ENCODE measurements around the gene ANAPC5. TPM values are rescaled to one million over a fixed set of nuclear protein-coding genes. Genes with fewer than 3 reads are reported as not detected.

The ANAPC5 gene
- total RNA-seq, 1 donor from 2014 or later: 114 TPM

DNA sequence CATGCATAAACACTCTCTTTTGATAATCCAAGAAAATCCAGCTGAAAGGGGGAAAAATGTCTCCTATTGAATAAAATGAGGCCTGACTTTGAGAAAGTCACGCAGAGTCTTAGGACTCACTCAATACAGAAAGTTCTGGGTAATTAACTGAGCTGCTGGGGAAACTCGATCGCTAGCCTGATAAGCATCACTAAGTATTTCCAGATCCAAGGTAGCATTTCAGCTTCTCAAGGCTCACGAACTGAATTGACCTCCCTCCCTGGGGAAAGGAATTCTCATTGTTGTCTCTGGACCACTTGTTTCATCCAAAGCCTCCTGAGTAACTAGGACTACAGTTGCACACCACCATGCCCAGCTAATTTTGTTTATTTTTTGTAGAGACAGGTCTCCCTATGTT is 13.8 kb upstream of the ANAPC5 start:
- DNase-seq (ENCODE audit: extremely low read depth, low read depth, low spot score): no peak

GRCh38 chr12:121365416-121366062 is 13.3 kb upstream of the ANAPC5 start:
- DNase-seq (ENCODE audit: extremely low read depth, low read depth, low spot score): no peak

- DNase-seq (ENCODE audit: extremely low read depth, low read depth, low spot score): no peak
These were observed 12.5 kb upstream of the ANAPC5 start for GRCh38 chr12:121364683-121365121.

DNA sequence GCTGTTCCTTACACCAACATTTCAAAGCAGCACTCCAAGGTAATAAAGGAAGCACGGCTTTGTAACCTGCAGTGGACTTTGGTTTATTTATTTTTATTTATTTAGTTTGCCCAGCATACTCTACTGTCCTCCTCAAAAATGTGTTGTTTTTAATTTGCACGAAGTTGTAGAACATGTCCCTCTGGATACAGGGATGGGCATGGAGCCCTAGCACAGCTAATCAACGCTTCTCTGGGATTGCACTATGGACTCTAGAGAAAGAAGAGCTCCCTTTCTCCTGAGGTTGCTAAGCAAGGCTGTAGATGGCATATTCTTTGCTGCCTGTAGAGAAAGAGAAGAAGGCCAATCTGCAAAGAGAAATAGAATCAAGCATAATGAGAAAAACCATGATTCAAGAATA is 5.9 kb upstream of the ANAPC5 start:
- DNase-seq (ENCODE audit: extremely low read depth, low read depth, low spot score): no peak

DNA sequence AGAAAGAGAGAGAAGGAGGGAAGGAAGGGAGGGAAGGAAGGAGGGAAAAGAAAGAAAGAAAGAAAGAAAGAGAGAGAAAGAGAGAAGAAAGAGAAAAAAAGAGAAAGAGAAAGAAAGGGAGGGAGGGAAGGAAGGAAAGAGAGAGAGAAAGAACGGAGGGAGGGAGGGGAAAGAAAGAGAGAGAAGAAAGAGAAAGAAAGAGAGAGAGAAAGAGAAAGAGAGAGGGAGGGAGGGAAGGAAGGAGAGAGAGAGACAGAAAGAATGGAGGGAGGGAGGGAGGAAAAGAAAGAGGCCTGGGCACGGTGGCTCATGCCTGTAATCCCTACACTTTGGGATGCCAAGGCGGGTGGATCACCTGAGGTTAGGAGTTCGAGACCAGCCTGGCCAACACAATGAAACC is 5.1 kb upstream of the ANAPC5 start:
- no peak for DNase-seq (ENCODE audit: extremely low read depth, low read depth, low spot score)

GRCh38 chr12:121356657-121357056 is 4.4 kb upstream of the ANAPC5 start:
- DNase-seq (ENCODE audit: extremely low read depth, low read depth, low spot score): no peak

GRCh38 chr12:121355818-121356217 is 3.6 kb upstream of the ANAPC5 start:
- DNase-seq (ENCODE audit: extremely low read depth, low read depth, low spot score): no peak

DNA sequence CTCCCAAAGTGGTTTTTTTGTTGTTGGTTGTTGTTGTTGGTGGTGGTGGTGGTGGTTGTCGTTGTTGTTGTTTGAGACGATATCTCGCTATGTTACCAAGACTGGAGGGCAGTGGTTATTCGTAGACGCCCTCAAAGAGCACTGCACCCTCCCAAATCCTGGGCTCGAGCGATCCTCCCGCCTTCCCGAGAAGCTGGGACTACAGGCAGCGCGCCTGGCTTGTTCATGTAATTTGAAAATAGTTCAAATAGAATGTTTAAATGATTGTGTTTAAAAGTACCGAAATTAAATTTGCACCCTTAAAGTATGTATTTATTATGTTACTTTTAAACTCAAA is 439 bp upstream of the ANAPC5 start:
- DNase-seq (ENCODE audit: extremely low read depth, low read depth, low spot score): no peak

- DNase-seq (ENCODE audit: extremely low read depth, low read depth, low spot score): no peak
These were observed 5.5 kb downstream of the ANAPC5 start for GRCh38 chr12:121346747-121347146.

GRCh38 chr12:121345151-121345815 is 6.9 kb downstream of the ANAPC5 start:
- no peak for DNase-seq (ENCODE audit: extremely low read depth, low read depth, low spot score)

DNA sequence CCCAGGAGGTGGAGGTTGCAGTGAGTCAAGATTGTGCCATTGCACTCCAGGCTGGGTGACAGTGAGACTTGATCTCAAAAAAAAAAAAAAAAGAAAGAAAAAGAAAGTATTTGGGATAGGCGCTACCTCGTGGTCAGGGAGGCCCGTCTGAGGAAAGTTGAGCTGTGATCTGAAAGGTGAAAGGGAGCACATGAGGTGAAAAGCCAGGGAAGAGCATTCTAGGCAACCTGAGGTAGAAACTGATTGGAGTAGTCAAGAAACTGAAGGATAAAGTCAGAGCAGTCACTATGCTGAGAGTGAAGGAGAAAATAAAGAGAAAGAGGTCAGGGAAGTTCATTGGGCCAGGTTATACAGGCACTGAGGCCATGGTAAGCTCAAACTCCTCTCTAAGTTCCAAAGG is 7.7 kb downstream of the ANAPC5 start:
- DNase-seq (ENCODE audit: extremely low read depth, low read depth, low spot score): no peak

DNA sequence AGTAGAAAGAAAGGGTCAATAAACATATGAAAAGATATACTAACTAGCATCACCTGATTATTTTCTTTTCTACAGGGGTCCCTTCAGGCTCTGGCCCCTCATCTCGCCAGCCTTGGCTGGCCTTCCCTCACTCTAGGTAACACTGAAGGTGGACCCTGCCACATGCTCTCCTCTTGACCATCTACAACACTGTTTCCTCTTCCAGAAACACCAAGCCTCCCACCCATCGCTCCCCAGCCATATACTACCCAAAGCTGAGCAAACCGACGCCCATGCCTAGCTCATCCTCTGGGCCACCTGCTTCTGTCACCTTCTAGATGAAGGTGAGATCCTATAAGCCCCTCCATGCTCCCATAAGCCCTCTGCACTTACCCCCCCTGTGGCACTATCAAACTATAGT is 14.8 kb downstream of the ANAPC5 start:
- no peak for DNase-seq (ENCODE audit: extremely low read depth, low read depth, low spot score)

DNA sequence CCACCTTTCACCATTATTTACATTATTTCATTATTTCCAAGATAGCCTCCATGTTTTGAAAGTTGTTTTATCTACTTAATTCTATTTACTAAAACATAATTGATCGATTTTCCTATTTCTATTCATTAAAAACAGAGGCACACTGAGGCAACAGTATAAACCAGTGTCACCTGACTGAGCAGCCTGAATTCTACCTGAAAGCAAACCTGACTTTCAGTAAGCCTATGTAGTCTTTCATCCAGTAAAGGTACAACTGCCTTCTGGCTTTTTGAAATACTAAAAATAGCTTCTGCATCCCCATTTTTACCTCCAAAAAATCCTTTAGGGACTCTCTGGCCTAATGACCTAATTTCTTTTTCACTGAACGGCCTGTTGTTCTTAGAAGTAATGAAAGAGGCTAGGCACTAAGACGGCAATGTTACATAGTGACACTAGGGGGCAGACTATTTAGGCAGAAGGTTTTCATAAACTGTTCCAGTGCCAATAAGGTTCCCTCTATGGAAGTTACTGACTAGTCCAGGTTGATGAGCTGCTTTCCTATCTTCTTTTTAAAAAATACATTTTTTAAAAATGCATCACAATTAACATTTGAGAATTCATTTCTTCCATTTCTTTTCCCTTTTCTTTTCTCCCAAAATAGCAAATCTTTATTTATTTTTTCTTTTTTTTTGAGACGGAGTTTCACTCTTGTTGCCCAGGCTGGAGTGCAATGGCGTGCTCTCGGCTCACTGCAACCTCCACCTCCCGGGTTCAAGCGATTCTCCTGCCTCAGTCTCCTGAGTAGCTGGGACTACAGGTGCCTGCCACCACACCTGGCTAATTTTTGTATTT is 17.5 kb downstream of the ANAPC5 start:
- DNase-seq (ENCODE audit: extremely low read depth, low read depth, low spot score): no peak

DNA sequence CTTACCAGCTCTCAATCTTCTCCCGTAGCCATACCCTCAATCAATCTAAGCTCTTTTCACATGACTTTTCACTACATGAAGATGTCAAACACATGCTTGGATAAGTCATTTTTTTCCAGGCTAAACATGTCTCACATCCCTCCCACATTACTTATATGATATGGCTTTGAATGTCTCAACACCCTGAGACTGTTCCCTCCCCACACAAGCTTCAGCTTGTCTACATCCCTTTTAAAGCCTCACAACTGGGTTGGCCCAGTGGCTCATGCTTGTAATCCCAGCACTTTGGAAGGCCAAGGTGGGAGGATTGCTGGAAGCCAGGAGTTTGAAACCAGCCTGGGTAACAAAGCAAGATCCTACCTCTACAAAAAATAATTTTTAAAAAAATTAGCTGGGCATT is 18.5 kb downstream of the ANAPC5 start:
- no peak for DNase-seq (ENCODE audit: extremely low read depth, low read depth, low spot score)

- no peak for DNase-seq (ENCODE audit: extremely low read depth, low read depth, low spot score)
These were observed 21.0 kb downstream of the ANAPC5 start for GRCh38 chr12:121331248-121331647.

- DNase-seq (ENCODE audit: extremely low read depth, low read depth, low spot score): no peak
These were observed 21.5 kb downstream of the ANAPC5 start for GRCh38 chr12:121330692-121331091.

GRCh38 chr12:121330195-121330594 is 22.0 kb downstream of the ANAPC5 start:
- DNase-seq (ENCODE audit: extremely low read depth, low read depth, low spot score): no peak

GRCh38 chr12:121328620-121329019 is 23.6 kb downstream of the ANAPC5 start:
- no peak for DNase-seq (ENCODE audit: extremely low read depth, low read depth, low spot score)

GRCh38 chr12:121326996-121327674 is 25.1 kb downstream of the ANAPC5 start:
- no peak for DNase-seq (ENCODE audit: extremely low read depth, low read depth, low spot score)

DNA sequence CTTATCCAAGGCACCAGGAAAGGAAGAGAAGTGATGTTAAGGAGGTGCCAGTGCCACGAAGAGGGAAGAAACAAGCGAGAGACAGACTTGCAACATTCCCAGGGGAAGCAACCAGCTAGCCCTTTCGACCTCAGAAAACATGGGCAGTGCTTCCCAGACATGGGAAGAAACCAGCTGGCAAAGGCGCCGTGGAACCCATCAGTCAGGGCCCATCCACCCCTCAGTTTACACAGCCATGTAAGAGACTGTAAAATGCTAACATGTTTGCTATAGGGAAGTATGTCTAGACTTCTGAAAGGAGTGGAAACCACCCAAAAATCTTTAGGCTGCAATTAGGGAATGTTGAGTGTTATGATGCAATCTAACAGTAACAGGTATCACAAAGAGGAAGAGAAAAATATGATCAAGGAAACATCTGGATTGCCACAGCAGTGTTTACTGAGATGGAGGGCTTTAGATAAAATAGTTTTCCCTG is 26.3 kb downstream of the ANAPC5 start:
- no peak for DNase-seq (ENCODE audit: extremely low read depth, low read depth, low spot score)

- no peak for DNase-seq (ENCODE audit: extremely low read depth, low read depth, low spot score)
These were observed 28.3 kb downstream of the ANAPC5 start for GRCh38 chr12:121323908-121324307.

All from glomerular endothelial cell (primary cell).